GM18505 (cell line): Measurements from ENCODE around the gene NCS1.

Experiments used
- ATAC-seq: cut with Tn5 transposase; IDR thresholded peaks from one replicate; pipeline ENCODE4 v1.9.1; 2021; ENCODE audit not compliant: unreplicated experiment
- POLR2A ChIP-seq: IDR thresholded peaks from 4 replicates; pipeline ENCODE4 v1.6.1; 2011; ENCODE audit warnings: borderline replicate concordance; ENCODE audit not compliant: insufficient read depth, insufficient read length; ENCODE audit errors: extremely low read depth

The NCS1 gene

DNA sequence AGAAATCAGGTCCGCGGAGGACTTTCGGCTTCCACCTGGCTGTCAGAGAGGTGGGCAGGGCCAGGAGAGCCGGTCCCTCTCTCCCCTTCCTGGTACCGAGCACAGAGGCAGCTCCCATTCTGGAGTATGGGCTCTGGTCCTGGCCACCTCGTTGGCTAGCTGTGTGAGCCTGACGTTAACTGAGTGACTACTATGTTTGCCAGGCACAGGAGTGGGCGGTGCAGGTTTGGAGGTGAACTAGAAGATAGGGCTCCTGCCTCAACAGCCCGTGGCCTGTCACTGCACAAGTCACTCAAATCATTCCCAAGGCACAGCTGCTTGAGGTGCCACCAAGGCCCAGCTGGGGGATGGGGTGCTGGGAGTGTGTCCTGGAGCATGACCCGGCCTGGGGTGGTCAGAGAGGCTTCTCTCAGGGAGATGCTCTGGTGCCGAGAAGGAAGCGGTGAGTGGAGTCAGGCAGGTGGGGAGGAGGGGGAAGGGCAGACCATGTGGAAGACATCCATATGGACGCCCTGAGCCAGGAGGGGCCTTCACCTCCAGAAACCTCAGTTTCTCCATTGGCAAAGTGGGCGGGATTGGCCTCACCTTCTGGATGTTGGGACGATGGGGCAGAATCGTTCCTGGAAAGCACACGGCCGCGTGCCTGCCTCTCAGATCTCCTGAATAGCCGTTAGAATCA is 39.5 kb downstream of the NCS1 start:
- no peak for TF ChIP-seq POLR2A
- no peak for ATAC-seq

DNA sequence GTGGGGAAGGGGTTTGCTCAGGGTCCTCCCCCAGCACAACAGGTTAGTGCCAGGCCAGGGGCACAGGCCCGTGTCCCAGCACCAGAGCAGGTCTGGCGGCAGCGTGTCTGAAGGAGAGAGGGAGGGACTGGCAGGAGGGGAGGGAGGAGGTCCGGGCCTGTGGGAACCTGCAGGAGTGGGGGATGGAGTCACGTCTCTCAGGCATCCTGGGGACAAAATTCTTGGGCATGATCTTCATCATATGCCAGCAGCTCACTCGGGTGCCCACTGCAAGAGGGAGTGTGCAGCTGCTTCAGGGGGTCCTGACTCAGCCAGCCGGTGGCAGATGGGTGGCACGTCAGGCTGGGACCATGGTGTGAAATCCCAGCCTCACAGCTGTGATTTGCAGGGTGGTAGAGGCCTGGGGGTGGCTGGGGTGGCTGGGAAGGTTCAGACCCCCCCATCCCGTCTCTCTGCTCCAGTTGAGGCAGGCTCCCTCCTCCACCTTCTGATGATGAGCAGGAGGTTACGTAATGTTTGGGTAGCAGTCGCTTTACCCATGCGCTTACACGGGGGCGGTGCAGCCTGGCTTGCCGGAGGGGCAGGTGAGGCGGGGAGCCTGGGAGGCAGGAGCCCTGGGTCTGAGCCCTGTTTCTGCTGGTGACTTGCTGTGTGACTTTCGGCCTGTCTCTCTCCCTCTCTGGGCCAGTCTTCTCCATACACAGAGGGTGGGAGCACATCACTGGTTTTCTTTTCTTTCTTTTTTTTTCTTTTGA is 40.5 kb downstream of the NCS1 start:
- no peak for ATAC-seq

DNA sequence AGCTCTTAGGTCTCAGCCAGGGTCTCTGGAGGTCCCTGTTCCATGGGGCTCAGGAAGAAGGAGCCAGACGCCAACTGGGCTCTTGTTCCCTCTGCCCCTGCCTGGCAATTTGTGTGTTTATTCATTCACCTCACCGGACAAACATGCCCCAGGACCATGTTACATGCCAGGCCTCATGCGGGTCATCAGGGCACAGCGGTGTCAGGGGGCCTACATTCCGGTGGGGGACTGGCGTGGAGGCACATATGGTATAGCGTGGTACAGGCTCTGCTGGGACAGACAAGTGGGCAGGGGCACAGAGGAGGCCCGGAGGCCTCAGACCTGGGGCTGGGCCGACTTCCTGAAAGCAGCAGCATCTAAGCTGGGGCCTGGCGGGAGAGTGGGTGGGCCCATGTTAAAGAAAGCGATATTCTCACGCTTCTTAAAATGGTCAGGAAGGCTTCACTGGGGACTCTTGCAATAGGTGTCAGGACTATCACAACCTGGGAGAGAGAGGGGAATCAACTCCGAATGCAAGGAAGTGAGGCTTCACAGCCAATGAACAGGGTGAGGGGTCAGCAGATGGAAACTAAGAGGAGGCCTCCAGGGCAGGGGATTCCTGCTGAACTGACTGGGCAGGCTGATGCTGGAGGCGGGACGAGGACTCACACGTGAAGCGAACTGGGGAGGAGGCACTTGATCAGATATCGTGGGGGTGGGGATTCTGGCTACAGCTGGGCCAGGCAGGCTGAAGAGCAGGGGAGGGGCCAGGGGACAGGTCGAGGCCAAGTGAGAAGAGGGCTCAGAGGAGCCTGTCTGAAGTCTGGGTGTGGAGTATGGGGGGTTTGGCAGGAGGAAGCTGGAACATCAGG is 41.9 kb downstream of the NCS1 start:
- TF ChIP-seq POLR2A, result no peak
- ATAC-seq, result no peak

More for the DNA sequence above, 40.5 kb downstream of the NCS1 start:
- TF ChIP-seq POLR2A, result no peak

DNA sequence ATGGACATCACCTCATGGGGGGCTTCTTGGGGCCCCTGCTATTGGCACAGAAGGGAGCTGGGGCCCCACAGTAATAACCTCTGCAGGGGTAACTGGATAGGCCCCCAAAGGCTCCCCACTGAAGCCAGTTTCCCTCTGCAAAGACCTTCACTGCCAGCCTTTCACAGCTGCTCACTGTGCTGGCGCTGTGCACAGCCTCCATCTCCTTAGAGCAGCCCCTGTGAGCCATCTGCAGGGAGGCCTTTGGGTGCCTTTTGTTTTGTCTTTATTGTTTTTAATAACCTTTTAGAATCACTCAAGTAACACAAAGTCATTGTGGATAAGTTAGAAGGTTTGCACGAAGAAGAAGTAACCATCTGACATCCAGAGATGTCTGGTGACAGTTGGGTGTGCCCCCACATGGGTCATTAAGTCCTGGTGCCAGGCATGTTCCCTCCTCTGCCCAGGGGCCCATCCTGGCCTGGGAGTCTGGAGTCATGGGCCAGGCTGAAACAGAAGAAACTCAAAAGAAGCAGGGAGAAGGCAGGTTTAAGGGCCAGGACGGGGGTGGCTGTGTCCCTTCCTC is 42.7 kb downstream of the NCS1 start:
- no peak for ATAC-seq
- no peak for TF ChIP-seq POLR2A

DNA sequence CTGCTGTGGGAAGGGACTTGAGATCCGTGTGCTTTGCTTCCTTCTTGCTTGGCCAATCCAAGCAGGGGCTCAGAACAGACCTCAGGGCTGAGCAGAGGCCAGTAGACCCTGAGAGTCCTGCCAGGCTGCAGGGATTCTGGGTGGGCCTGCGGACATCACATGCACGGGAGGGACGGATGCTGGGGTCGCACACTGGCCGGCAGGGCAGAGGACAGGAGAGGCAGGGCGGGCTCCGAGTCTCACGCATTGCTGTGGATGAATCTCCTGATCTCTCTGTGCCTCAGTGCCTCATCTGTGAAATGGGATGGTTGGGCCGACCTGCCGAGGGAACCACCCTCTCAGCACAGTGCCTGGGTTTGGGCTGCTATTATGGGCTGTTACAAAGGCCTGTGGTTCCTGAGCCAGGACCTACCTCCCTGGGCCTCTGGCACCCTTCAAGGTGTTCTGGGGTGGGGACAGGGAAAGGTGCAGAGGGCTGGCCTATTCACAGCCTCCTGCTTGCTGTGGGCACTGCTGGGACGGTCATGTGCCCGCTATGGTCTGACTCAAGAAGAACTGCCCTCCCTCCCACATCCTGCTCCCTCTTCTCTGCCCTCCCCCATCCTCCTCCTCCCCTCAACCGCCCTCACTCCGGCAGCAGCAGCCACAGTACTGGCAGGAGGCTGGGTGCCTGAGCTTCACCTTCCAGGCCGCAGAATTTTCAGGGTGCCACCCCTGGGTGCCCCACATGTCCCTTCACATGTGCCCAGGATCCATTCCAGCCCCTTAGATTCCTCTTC is 43.3 kb downstream of the NCS1 start:
- ATAC-seq, result no peak
- no peak for TF ChIP-seq POLR2A

DNA sequence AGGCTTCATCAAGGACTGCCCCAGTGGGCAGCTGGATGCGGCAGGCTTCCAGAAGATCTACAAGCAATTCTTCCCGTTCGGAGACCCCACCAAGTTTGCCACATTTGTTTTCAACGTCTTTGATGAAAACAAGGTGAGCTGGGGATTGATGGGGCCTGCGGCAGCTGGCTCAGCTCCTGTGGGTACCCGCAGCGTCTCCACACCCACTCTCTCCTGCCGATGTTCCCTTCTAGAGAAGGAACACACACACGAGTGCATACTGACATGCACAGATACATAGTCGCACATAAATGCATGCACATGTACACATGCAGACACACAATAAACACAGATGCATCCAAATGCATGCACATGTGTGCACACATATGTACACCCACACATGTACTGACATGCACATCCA is 45.6 kb downstream of the NCS1 start:
- no peak for TF ChIP-seq POLR2A
- ATAC-seq, result no peak

DNA sequence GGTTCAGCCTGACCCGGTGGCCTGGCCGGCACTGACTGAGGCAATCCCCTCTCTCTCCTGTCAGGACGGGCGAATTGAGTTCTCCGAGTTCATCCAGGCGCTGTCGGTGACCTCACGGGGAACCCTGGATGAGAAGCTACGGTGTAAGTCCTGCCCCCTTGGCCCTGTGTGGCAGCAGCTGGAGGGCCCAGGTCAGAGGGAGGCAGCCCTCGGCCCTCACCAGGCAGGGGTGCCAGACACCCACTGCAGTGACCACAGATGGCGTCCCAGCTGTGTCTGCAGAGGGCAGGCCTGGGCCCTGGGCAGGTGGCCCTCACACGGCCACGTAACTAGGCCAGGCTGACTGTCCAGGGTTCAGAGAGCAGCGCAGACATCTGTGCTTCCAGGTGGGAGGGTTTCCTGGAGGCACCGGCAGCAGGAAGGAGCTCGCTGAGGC is 47.5 kb downstream of the NCS1 start:
- ATAC-seq, result no peak
- TF ChIP-seq POLR2A, result no peak

DNA sequence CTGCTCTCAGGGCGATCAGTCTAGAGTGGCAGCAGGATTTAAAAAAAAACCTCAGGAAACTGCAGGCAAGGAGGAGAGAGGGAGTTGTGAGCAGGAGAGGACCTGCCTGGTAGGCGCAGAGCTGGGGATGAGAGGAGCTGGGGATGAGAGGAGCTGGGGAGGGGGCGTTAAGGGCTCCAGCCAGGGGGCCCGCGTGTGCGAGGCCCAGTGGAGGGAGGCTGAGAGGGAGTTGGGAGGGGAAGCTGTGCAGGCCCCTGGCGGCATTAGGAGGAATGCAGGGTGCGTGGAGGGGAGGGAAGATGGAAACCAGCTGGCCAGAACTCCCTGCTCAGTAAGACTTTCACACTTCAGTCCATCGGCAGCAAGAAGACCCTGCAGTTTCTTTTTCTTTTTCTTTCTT is 48.1 kb downstream of the NCS1 start:
- no peak for ATAC-seq

DNA sequence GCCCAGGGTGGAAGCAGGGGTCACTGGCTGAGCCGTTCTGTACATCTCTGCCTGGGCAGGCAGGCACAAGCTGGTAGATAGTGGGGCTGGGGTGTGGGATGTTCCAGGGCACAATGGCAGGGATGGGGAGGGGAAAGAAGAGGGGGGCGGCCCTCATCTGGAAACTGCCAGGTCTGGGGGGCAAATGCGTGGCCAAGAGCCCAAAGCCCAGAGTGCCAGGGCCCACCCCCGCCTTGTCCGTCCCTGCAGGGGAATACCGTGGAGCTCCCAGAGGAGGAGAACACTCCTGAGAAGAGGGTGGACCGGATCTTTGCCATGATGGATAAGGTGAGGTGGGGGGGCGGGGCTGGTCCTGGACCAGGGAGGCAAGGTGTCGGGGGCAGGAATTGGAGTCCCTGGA is 50.6 kb downstream of the NCS1 start:
- no peak for TF ChIP-seq POLR2A

More for the DNA sequence above, 48.1 kb downstream of the NCS1 start:
- no peak for TF ChIP-seq POLR2A

DNA sequence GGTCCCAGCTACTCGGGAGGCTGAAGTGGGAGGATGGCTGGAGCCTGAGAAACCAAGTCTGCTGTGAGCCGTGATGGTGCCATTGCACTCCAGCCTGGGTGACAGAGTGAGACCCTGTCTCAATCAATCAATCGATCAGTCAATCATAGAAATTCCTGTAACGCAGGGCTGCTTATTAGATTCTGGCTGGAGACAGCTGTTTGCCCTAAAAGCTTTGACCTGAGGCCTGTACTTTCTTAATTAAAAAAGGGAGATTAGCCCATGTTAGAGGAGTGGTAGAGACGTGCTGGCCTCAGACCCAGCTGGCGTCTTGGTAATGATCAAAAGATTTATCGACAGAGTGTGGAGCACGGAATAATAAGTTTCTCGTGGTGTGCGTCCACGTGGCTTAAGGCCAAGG is 52.9 kb downstream of the NCS1 start:
- ATAC-seq, result no peak
- no peak for TF ChIP-seq POLR2A

More for the DNA sequence above, 50.6 kb downstream of the NCS1 start:
- ATAC-seq, result no peak

DNA sequence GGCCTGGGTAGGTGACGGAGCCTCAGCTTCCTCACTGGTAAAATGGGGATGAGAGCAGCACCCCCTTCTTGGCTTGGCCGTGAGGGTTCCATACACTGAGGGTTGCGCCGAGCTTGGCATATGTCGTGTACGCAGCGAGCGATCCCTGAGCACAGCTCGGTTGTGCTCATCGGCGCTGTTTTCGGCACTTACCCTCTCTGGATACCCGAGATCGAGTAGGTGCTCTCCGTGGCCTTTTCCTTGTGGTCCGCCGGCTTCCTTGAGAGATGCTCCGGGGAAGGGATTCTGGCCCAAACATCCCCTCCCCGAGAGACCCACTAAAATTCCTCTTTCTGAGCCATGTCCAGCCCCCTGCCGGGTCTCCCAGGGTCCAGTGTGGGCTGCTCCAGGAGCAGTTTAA is 53.4 kb downstream of the NCS1 start:
- TF ChIP-seq POLR2A, result no peak
- ATAC-seq, result no peak

DNA sequence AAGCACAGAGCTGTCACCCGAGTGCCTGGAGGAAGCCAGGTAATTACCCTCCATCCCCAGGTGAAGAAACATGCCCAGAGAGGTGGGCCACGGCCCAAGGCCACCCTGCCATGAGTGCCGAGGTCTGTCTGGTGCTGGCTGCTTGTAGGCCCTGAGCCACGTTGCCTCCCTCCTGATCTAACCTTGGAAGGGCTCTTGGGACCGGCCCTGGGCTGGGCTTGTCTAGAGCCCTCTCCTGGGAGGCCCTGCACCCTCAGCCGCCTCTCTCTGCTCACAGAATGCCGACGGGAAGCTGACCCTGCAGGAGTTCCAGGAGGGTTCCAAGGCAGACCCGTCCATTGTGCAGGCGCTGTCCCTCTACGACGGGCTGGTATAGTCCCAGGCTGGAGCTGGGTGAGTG is 53.9 kb downstream of the NCS1 start:
- no peak for TF ChIP-seq POLR2A
- ATAC-seq, result no peak

DNA sequence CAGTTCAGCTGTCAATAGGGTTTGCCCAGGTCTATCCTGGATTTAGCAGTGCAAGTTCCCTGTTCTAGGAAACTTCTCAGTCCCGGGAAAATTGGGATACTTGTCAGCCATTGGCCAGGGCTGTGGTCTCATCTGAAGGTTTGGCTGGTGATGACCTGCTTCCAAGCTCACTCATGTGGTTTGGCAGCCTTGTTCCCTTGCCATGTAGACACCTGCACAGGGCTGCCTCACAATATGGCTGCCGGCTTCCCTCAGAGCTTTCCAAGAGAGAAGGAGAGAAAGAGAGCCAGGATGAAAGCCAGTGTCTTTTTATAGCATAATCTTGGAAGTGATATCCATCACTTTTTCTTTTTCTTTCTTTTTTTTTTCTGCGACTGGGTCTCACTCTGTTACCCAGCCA is 55.6 kb downstream of the NCS1 start:
- no peak for ATAC-seq
- no peak for TF ChIP-seq POLR2A

DNA sequence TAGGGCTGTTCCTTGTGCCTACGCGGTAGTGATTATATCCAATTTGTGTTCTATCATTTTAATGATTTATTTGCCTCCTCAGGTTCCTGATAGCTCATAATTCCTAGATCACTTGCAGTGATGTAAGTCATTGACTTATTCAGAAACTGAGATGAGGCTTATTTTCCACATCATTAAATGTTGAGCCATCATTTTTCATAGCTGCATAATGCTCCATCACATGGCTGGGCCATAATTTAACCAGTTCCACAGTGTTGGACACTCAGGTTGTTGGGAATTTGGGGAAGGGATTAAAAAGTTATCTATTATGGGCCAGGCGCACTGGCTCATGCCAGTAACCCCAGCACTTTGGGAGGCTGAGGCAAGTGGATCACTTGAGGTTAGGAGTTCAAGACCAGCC is 57.6 kb downstream of the NCS1 start:
- TF ChIP-seq POLR2A, result no peak
- ATAC-seq, result no peak
